Activated CD4-positive, alpha-beta memory T cell treated with anti-CD3 and anti-CD28 coated beads for 36 hours (primary cell): ENCODE measurements around the gene KDM8. TPM values are rescaled to one million over a fixed set of nuclear protein-coding genes. Genes with fewer than 3 reads are reported as not detected.
A peak's percentile ranks its signal among the peaks of the same experiment; 100 is the strongest.

Experiments
- CTCF ChIA-PET: fragments of 350-600 bp; sonication (Branson Sonifier 250); formaldehyde crosslinking; loops from one replicate; lab custom pipeline; 2021; ENCODE audit warnings: antibody characterized with exemption, inconsistent platforms; lab: Charles Lee
- POLR2A ChIA-PET: fragments of 350-600 bp; sonication (Branson Sonifier 250); formaldehyde crosslinking; loops from one replicate; lab custom pipeline; 2021; ENCODE audit warnings: antibody characterized with exemption; lab: Charles Lee
- DNase-seq: peaks from one replicate; pipeline ENCODE4 v3.0.0-alpha.2; 2020
- H3K27ac Mint-ChIP-seq: one replicate; pipeline ENCODE4 v1.8.0; 2021; ENCODE audit warnings: mixed read lengths
- H3K27me3 Mint-ChIP-seq: one replicate; pipeline ENCODE4 v1.8.0; 2021; ENCODE audit warnings: mixed read lengths
- H3K36me3 Mint-ChIP-seq: one replicate; pipeline ENCODE4 v1.8.0; 2021; ENCODE audit warnings: mixed read lengths
- H3K4me1 Mint-ChIP-seq: one replicate; pipeline ENCODE4 v1.8.0; 2021; ENCODE audit warnings: low read depth, mixed read lengths
- H3K4me3 Mint-ChIP-seq: one replicate; pipeline ENCODE4 v1.8.0; 2021; ENCODE audit warnings: mild to moderate bottlenecking, mixed read lengths
- H3K9me3 Mint-ChIP-seq: one replicate; pipeline ENCODE4 v1.8.0; 2021; ENCODE audit warnings: mixed read lengths
- intact Hi-C: fragments of 100-400 bp; cut with micrococcal nuclease; formaldehyde crosslinking; loops from one replicate; pipeline ENCODE4 v1.15.1; 2023
- total RNA-seq, 2 experiments: library from RNA; stranded (reverse); gene quantifications; one replicate each; pipeline ENCODE4 v1.2.3, GENCODE V29; 2021

KDM8 gene
- total RNA-seq, 2 experiments from 2014 or later = 8.7 to 9.7 TPM

DNA sequence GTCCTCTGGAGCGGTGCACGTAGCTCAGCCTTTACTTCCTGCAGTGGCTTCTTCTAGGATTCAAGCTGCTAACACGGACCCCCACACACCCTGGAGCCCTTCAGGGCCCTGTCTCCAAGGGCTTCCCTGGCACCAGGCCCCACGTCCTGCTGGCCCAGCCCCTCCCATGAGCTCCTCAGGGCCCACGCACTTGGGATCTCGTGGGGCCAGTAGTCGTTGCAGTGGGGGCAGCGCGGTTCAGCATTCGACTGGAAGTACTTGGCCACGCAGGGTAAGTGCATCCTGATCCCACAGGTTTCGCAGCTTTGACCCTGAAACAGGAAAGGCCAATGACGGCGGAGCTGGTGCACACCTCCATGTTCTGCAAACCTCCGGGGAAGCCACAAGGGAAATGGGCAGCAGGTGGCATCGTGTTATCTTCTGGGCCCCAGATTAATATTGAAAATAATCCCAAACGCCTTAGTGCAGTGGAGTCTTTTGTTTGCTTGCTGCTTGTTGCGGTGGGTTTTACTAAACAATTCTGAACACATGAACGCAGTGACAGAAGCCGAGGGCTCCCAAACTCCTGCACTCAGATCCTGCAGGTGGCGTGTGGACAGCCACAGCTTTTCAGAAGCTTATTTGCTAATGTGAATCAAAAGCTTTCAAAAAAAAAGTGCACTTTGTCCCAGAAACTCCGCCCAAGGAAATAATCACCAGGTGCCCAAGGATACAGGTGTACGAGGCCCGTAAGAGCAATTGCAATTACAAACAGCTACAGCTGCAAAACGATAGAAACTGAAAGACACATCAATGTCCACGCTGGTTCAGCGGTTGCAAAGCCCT lies 22.4 kb downstream of the KDM8 start:
- H3K9me3 Mint-ChIP-seq = no peaks in the 10 kb centered on the region
- ChIA-PET CTCF (interaction anchor here (0.7 to 2.1 kb wide), 6 partner anchors 9 to 142 kb away, joined by 3 to 9 read pairs (median 4); no protein-coding TSS in a partner anchor), POLR2A (interaction anchor here (1.0 kb wide), 1 partner anchor 9 kb away, joined by 4 read pairs; no protein-coding TSS in a partner anchor)
- no peak overlapping the region for H3K4me3 Mint-ChIP-seq
- H3K36me3 Mint-ChIP-seq = peaks cover 18% of the 10 kb centered on the region
- intact Hi-C loops = no loop called here
- no peak for DNase-seq
- H3K27me3 Mint-ChIP-seq = no peaks in the 10 kb centered on the region
- peak overlapping the region; percentile 19 for H3K27ac Mint-ChIP-seq
- H3K4me1 Mint-ChIP-seq = peaks cover 22% of the 10 kb centered on the region

GRCh38 chr16:27226476-27226875 lies 23.1 kb downstream of the KDM8 start:
- Mint-ChIP-seq H3K27me3 (no peaks in the 10 kb centered on the region), H3K4me3 (no peak overlapping the region), H3K9me3 (no peaks in the 10 kb centered on the region), H3K4me1 (peaks cover 29% of the 10 kb centered on the region), H3K27ac (peak overlapping the region; percentile 19), H3K36me3 (peaks cover 23% of the 10 kb centered on the region)
- ChIA-PET POLR2A (no interaction called here), CTCF (no interaction called here)
- intact Hi-C loops = no loop called here
- no peak for DNase-seq

DNA sequence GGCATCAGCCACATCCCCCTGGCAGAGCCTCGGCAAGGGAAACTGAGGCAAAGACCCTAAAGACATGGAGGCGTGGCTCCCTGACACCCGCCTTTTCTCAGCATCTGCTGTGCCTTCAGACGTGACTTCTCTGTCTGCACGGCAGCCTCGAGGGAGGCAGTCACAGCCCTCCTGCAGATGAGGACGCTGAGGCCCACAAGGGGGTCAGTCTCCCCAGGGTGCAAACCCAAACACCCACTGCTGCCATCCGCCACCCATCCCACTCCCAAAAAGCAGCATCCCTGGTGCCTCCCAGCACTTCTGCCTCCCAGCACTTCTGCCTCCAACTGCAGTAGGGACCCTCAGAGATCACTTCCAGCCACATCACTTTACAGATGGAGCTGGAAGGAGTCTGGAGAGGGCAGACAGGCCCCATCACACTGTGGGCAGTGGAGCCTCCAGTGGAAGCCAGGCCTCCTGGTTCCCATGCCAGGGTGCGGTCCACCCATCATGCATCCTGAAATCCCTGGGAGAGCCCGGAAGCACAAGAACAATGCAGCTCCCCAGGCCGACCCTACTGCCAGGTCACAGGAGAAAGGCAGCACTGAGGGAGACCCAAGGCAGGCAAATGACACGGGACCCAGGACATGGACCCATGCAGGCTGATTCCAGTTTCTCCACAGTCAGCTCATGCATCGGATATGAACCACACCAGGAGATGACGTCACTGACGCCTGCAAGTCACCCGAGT lies 23.8 kb downstream of the KDM8 start:
- H3K27me3 Mint-ChIP-seq = no peaks in the 10 kb centered on the region
- intact Hi-C loops = no loop called here
- H3K27ac Mint-ChIP-seq = no peak overlapping the region
- H3K4me1 Mint-ChIP-seq = peaks cover 36% of the 10 kb centered on the region
- POLR2A ChIA-PET = no interaction called here
- no peak overlapping the region for H3K4me3 Mint-ChIP-seq
- no peaks in the 10 kb centered on the region for H3K9me3 Mint-ChIP-seq
- no peak for DNase-seq
- CTCF ChIA-PET = interaction anchor here (1.3 kb wide), 1 partner anchor 141 kb away, joined by 3 read pairs; no protein-coding TSS in a partner anchor
- peaks cover 30% of the 10 kb centered on the region for H3K36me3 Mint-ChIP-seq

GRCh38 chr16:27228045-27228444 lies 24.7 kb downstream of the KDM8 start:
- Mint-ChIP-seq H3K9me3 (no peaks in the 10 kb centered on the region), H3K4me3 (no peak overlapping the region), H3K4me1 (peaks cover 45% of the 10 kb centered on the region), H3K36me3 (peaks cover 38% of the 10 kb centered on the region), H3K27ac (no peak overlapping the region), H3K27me3 (no peaks in the 10 kb centered on the region)
- ChIA-PET CTCF (interaction anchor here (0.8 to 1.3 kb wide), 2 partner anchors 24 to 140 kb away, joined by 3 read pairs; no protein-coding TSS in a partner anchor), POLR2A (no interaction called here)
- no peak for DNase-seq
- intact Hi-C loops = no loop called here

GRCh38 chr16:27228621-27229501 lies 25.5 kb downstream of the KDM8 start:
- intact Hi-C loops = no loop called here
- ChIA-PET CTCF (interaction anchor here (1.0 to 4.2 kb wide), 5 partner anchors 25 to 138 kb away, joined by 3 to 44 read pairs (median 22); no protein-coding TSS in a partner anchor), POLR2A (interaction anchor here (1.0 kb wide), 1 partner anchor 25 kb away, joined by 4 read pairs; no protein-coding TSS in a partner anchor)
- Mint-ChIP-seq H3K36me3 (peaks cover 42% of the 10 kb centered on the region), H3K27ac (peak overlapping the region; percentile 26), H3K4me1 (peaks cover 53% of the 10 kb centered on the region), H3K27me3 (no peaks in the 10 kb centered on the region), H3K9me3 (no peaks in the 10 kb centered on the region), H3K4me3 (no peak overlapping the region)
- no peak for DNase-seq

- Mint-ChIP-seq H3K4me1 (peaks cover 64% of the 10 kb centered on the region), H3K27ac (no peak overlapping the region), H3K4me3 (no peak overlapping the region), H3K9me3 (no peaks in the 10 kb centered on the region), H3K36me3 (peaks cover 41% of the 10 kb centered on the region), H3K27me3 (no peaks in the 10 kb centered on the region)
- ChIA-PET CTCF (interaction anchor here (0.7 to 4.2 kb wide), 22 partner anchors 8 to 227 kb away, joined by 3 to 44 read pairs (median 4); no protein-coding TSS in a partner anchor), POLR2A (interaction anchor here (1.3 to 2.7 kb wide), 2 partner anchors 88 to 137 kb away, joined by 5 to 12 read pairs; no protein-coding TSS in a partner anchor)
- intact Hi-C loops = no loop called here
- no peak for DNase-seq
Observed at GRCh38 chr16:27229891-27230470, 26.7 kb downstream of the KDM8 start.

DNA sequence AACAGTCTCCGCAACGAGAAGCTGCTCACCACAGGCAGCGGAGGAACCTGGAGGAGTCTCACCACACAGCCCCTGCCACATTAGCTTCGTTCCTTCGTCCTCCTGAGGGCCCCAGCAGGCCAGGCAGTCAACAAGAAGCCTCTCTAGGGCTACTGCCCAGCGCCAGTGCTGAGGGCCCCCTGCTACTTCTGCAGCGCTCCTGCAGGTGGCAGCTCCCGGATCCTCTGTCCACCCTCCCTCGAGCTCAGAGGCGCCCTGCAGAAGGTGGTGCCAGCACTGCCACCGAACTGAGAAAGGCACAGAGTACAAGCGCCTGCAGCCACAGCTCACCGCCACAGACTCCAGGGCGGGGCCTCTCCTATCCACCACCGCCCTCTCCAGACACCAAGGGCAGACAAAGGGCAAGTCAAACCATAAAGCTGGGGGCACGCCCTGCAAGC lies 27.3 kb downstream of the KDM8 start:
- no peaks in the 10 kb centered on the region for H3K27me3 Mint-ChIP-seq
- H3K36me3 Mint-ChIP-seq = peaks cover 43% of the 10 kb centered on the region
- peak; percentile 80 for DNase-seq
- H3K27ac Mint-ChIP-seq = peak overlapping the region; percentile 85
- peaks cover 70% of the 10 kb centered on the region for H3K4me1 Mint-ChIP-seq
- intact Hi-C loops = no loop called here
- no peaks in the 10 kb centered on the region for H3K9me3 Mint-ChIP-seq
- ChIA-PET CTCF (interaction anchor here (0.7 to 4.2 kb wide), 24 partner anchors 9 to 226 kb away, joined by 3 to 44 read pairs (median 4); no protein-coding TSS in a partner anchor), POLR2A (interaction anchor here (0.6 to 2.7 kb wide), 5 partner anchors 21 to 137 kb away, joined by 3 to 12 read pairs (median 3); no protein-coding TSS in a partner anchor)
- H3K4me3 Mint-ChIP-seq = peak overlapping the region; percentile 38

DNA sequence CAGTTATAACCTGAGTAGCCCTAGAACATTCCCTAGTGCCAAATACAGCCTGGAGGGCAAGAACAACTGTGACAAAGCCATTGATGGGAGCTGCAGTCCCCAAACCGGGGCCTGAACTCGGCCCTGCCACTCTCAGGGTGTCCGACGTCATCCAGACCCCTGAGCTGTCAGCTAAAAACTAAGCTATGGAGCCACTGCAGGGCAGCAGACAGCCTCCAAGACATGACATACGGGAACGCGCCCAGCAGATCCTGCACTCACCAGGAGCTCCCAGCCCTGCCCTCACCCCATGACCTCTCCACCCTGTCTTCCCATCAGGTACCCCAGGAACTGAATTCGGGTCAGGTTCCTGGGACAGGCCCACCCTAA lies 28.4 kb downstream of the KDM8 start:
- Mint-ChIP-seq H3K27me3 (no peaks in the 10 kb centered on the region), H3K4me1 (peaks cover 71% of the 10 kb centered on the region), H3K9me3 (no peaks in the 10 kb centered on the region), H3K4me3 (peak overlapping the region; percentile 31), H3K36me3 (peaks cover 37% of the 10 kb centered on the region), H3K27ac (peak overlapping the region; percentile 85)
- intact Hi-C loops = no loop called here
- POLR2A ChIA-PET = interaction anchor here (0.6 to 2.7 kb wide), 5 partner anchors 15 to 173 kb away, joined by 3 to 12 read pairs (median 4); partner anchors contain the start of gene KDM8
- CTCF ChIA-PET = interaction anchor here (0.7 to 4.2 kb wide), 13 partner anchors 10 to 135 kb away, joined by 3 to 44 read pairs (median 3); no protein-coding TSS in a partner anchor
- DNase-seq = no peak

GRCh38 chr16:27232061-27232900 lies 29.0 kb downstream of the KDM8 start:
- no peaks in the 10 kb centered on the region for H3K27me3 Mint-ChIP-seq
- peaks cover 39% of the 10 kb centered on the region for H3K36me3 Mint-ChIP-seq
- H3K4me3 Mint-ChIP-seq = peak overlapping the region; percentile 36
- DNase-seq = peak; percentile 70
- H3K9me3 Mint-ChIP-seq = no peaks in the 10 kb centered on the region
- POLR2A ChIA-PET = interaction anchor here (1.0 to 2.7 kb wide), 4 partner anchors 29 to 172 kb away, joined by 3 to 12 read pairs (median 5); partner anchors contain the start of gene KDM8
- intact Hi-C loops = no loop called here
- H3K4me1 Mint-ChIP-seq = peaks cover 71% of the 10 kb centered on the region
- peak overlapping the region; percentile 85 for H3K27ac Mint-ChIP-seq
- CTCF ChIA-PET = interaction anchor here (0.8 to 4.2 kb wide), 12 partner anchors 10 to 135 kb away, joined by 3 to 44 read pairs (median 3); no protein-coding TSS in a partner anchor
